Neuronal stem cell (in vitro differentiated cells): Measurements from ENCODE around the gene ISL2.
"Not testable (repeated sequence)": the region's sequence is repeated elsewhere in the genome, so short reads cannot be mapped to it uniquely, and the experiment has no call there.

Experiments
- DNase-seq: peaks from one replicate; pipeline ENCODE4 v3.0.0-alpha.2; 2013; ENCODE audit warnings: low spot score
- H2AFZ ChIP-seq: one replicate; pipeline ENCODE4 v1.6.1; 2013; ENCODE audit warnings: mild to moderate bottlenecking, low read length, inconsistent platforms
- H2AK5ac ChIP-seq: 2 replicates; pipeline ENCODE4 v1.6.1; 2013; ENCODE audit warnings: low read depth, mild to moderate bottlenecking, inconsistent platforms, low read length, moderate library complexity, mixed read lengths
- H2BK120ac ChIP-seq: 2 replicates; pipeline ENCODE4 v1.6.1; 2013; ENCODE audit warnings: low read depth, mild to moderate bottlenecking, inconsistent platforms, low read length, moderate library complexity, mixed read lengths
- H2BK12ac ChIP-seq: one replicate; pipeline ENCODE4 v1.6.1; 2013; ENCODE audit warnings: low read length, inconsistent platforms
- H2BK15ac ChIP-seq: 2 replicates; pipeline ENCODE4 v1.6.1; 2013; ENCODE audit warnings: mild to moderate bottlenecking, low read length, inconsistent platforms, mixed read lengths
- H2BK5ac ChIP-seq: one replicate; pipeline ENCODE4 v1.6.1; 2013; ENCODE audit warnings: inconsistent platforms, mild to moderate bottlenecking, low read length, moderate library complexity
- H3K14ac ChIP-seq: one replicate; pipeline ENCODE4 v1.6.1; 2013; ENCODE audit warnings: low read length, inconsistent platforms
- H3K18ac ChIP-seq: 2 replicates; pipeline ENCODE4 v1.6.1; 2013; ENCODE audit warnings: low read length, inconsistent platforms
- H3K23ac ChIP-seq: 2 replicates; pipeline ENCODE4 v1.6.1; 2013; ENCODE audit warnings: low read depth, mild to moderate bottlenecking, mixed read lengths, low read length, inconsistent platforms; ENCODE audit not compliant: poor library complexity
- H3K27ac ChIP-seq: replicated peaks from 3 replicates; pipeline ENCODE4 v1.5.1; 2013; ENCODE audit warnings: low read length, inconsistent platforms
- H3K27me3 ChIP-seq, 3 experiments: 2 replicates each; pipeline ENCODE4 v1.6.1; 2013; ENCODE audit warnings: low read length in 3 of 3, mild to moderate bottlenecking in 2 of 3, inconsistent platforms in 1 of 3, low read depth in 1 of 3, mixed read lengths in 1 of 3, moderate library complexity in 1 of 3; ENCODE audit not compliant: control insufficient read depth in 3 of 3, insufficient read depth in 3 of 3
- H3K36me3 ChIP-seq, 2 donors: replicated peaks in 1 of 2; 2 replicates each; pipeline ENCODE4 v1.6.1; 2013; ENCODE audit warnings: low read length in 2 of 2; ENCODE audit not compliant: control insufficient read depth in 2 of 2, insufficient read depth in 2 of 2
- H3K4ac ChIP-seq: 2 replicates; pipeline ENCODE4 v1.6.1; 2013; ENCODE audit warnings: inconsistent platforms, mild to moderate bottlenecking, low read length, moderate library complexity
- H3K4me1 ChIP-seq, 2 donors: 1 replicate in 1 of 2; 2 replicates in 1 of 2; pipeline ENCODE4 v1.6.1; 2013; ENCODE audit warnings: low read length in 2 of 2, low read depth in 1 of 2; ENCODE audit not compliant: control insufficient read depth in 2 of 2, insufficient read depth in 1 of 2
- H3K4me2 ChIP-seq: one replicate; pipeline ENCODE4 v1.6.1; 2013; ENCODE audit warnings: mild to moderate bottlenecking, low read length, inconsistent platforms; ENCODE audit not compliant: insufficient read depth, poor library complexity, severe bottlenecking
- H3K4me3 ChIP-seq, 2 donors: 2 replicates each; pipeline ENCODE4 v1.5.1; 2013; ENCODE audit warnings: low read length in 2 of 2, mild to moderate bottlenecking in 2 of 2, inconsistent platforms in 1 of 2, moderate library complexity in 1 of 2
- H3K79me1 ChIP-seq: one replicate; pipeline ENCODE4 v1.6.1; 2013; ENCODE audit warnings: low read depth, mild to moderate bottlenecking, inconsistent platforms, low read length, moderate library complexity
- H3K9ac ChIP-seq: one replicate; pipeline ENCODE4 v1.6.1; 2013; ENCODE audit warnings: mild to moderate bottlenecking, low read depth, low read length, inconsistent platforms; ENCODE audit not compliant: poor library complexity
- H3K9me3 ChIP-seq, 2 donors: replicated peaks in 1 of 2; 2 replicates each; pipeline versions ENCODE3 to v1.6.1; 2013; ENCODE audit warnings: low read length in 2 of 2, mild to moderate bottlenecking in 2 of 2, inconsistent platforms in 1 of 2, low read depth in 1 of 2, mixed read lengths in 1 of 2, moderate library complexity in 1 of 2; ENCODE audit not compliant: control insufficient read depth in 2 of 2, insufficient read depth in 1 of 2
- H4K8ac ChIP-seq: one replicate; pipeline ENCODE4 v1.6.1; 2013; ENCODE audit warnings: low read depth, mild to moderate bottlenecking, inconsistent platforms, low read length, moderate library complexity
- H4K91ac ChIP-seq: one replicate; pipeline ENCODE4 v1.6.1; 2013; ENCODE audit warnings: low read length, low read depth, mild to moderate bottlenecking, inconsistent platforms; ENCODE audit not compliant: poor library complexity
- WGBS, 2 donors: extraction: QIAGEN DNeasy Blood & Tissue Kit; methylation state at CpG; one replicate each; pipeline ENCODE4 v1.1.7; 2013; ENCODE audit warnings: missing lambda C conversion rate in 2 of 2, mixed read lengths in 1 of 2; ENCODE audit not compliant: insufficient read length in 2 of 2, insufficient replicate concordance in 1 of 2; ENCODE audit errors: extremely low coverage in 2 of 2; 5-methylcytosine and 5-hydroxymethylcytosine counted together

ISL2 gene

GRCh38 chr15:76296849-76297248, 39.7 kb upstream of the ISL2 start:
- no peak overlapping the region for H2AFZ ChIP-seq

GRCh38 chr15:76297951-76298350, 38.6 kb upstream of the ISL2 start:
- H2BK15ac ChIP-seq, H2AK5ac ChIP-seq, H2AFZ ChIP-seq, H2BK120ac ChIP-seq, H2BK5ac ChIP-seq, H3K4me3 ChIP-seq, H3K14ac ChIP-seq, H3K23ac ChIP-seq, H2BK12ac ChIP-seq, DNase-seq, H3K18ac ChIP-seq, H4K8ac ChIP-seq, H3K79me1 ChIP-seq, H4K91ac ChIP-seq, H3K9me3 ChIP-seq, H3K27ac ChIP-seq, H3K36me3 ChIP-seq, H3K9ac ChIP-seq, H3K4ac ChIP-seq, H3K4me1 ChIP-seq, H3K27me3 ChIP-seq, H3K4me2 ChIP-seq: not testable (repeated sequence)
- WGBS, 2 donors: no CpG with 5 or more reads among the region's 4 CpGs

More at GRCh38 chr15:76296849-76297248, 39.7 kb upstream of the ISL2 start:
- Histone ChIP-seq H3K4me3 (no peak overlapping the region), H4K8ac (no peak overlapping the region), H3K9me3 (peaks cover 0 to 4% of the 10 kb centered on the region in 2 donors), H4K91ac (no peak overlapping the region), H3K9ac (no peak overlapping the region), H2BK12ac (no peak overlapping the region), H3K18ac (no peak overlapping the region), H2AK5ac (no peak overlapping the region), H3K27me3 (no peaks in the 10 kb centered on the region), H3K14ac (no peak overlapping the region), H3K4me1 (no peaks in the 10 kb centered on the region), H3K23ac (no peak overlapping the region), H2BK15ac (no peak overlapping the region), H2BK120ac (no peak overlapping the region), H3K36me3 (peaks cover 0 to 2% of the 10 kb centered on the region in 2 donors), H3K27ac (no peak overlapping the region), H3K79me1 (no peaks in the 10 kb centered on the region), H2BK5ac (no peak overlapping the region), H3K4ac (no peak overlapping the region), H3K4me2 (no peak overlapping the region)
- no CpG with 5 or more reads among the region's 1 CpG for WGBS, 2 donors
- no peak for DNase-seq

- H4K8ac ChIP-seq: no peak overlapping the region
- H3K23ac ChIP-seq: no peak overlapping the region
- H3K9me3 ChIP-seq: peaks cover 0 to 1% of the 10 kb centered on the region in 2 donors
- no peak overlapping the region for H3K4me3 ChIP-seq
- no peak for DNase-seq
- H3K4ac ChIP-seq: no peak overlapping the region
- no peaks in the 10 kb centered on the region for H3K36me3 ChIP-seq
- no peaks in the 10 kb centered on the region for H3K27me3 ChIP-seq
- H3K27ac ChIP-seq: no peak overlapping the region
- no peak overlapping the region for H3K14ac ChIP-seq
- H2AFZ ChIP-seq: no peak overlapping the region
- H2BK15ac ChIP-seq: no peak overlapping the region
- no peak overlapping the region for H2AK5ac ChIP-seq
- no peak overlapping the region for H4K91ac ChIP-seq
- WGBS, 2 donors: no CpG with 5 or more reads among the region's 3 CpGs
- no peak overlapping the region for H3K4me2 ChIP-seq
- no peak overlapping the region for H3K18ac ChIP-seq
- H3K4me1 ChIP-seq: no peaks in the 10 kb centered on the region
- no peak overlapping the region for H2BK12ac ChIP-seq
- H2BK120ac ChIP-seq: no peak overlapping the region
- H2BK5ac ChIP-seq: no peak overlapping the region
- no peak overlapping the region for H3K9ac ChIP-seq
- peaks cover 2% of the 10 kb centered on the region for H3K79me1 ChIP-seq
Measured at GRCh38 chr15:76298986-76299385, 37.6 kb upstream of the ISL2 start.

DNA sequence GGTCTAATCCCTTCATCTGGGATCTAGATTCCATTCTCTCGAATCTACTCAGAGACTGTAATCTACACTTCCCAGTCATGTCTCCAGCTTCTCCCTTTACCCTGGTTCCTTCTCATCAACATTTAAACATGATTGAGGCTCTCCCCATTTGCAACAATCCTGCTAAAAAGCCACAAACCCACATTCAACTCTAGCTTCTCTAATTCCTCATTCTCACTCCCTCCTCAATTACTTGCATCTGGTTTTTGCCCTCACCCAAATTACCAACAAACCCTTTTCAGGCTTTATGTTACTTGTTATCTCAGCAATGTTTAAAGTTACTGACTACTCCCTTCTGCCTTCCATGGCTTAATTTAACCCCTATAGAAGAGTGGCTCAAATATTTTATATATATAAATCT, 36.8 kb upstream of the ISL2 start:
- Histone ChIP-seq H3K4me1 (no peaks in the 10 kb centered on the region), H2BK15ac (no peak overlapping the region), H3K4me2 (no peak overlapping the region), H3K4me3 (no peak overlapping the region), H3K4ac (no peak overlapping the region), H3K23ac (no peak overlapping the region), H3K27ac (no peak overlapping the region), H3K9ac (no peak overlapping the region), H4K91ac (no peak overlapping the region), H3K14ac (no peak overlapping the region), H3K36me3 (no peaks in the 10 kb centered on the region), H2AK5ac (no peak overlapping the region), H2BK5ac (no peak overlapping the region), H3K27me3 (no peaks in the 10 kb centered on the region), H3K18ac (no peak overlapping the region), H2AFZ (no peak overlapping the region), H2BK12ac (no peak overlapping the region), H3K9me3 (peaks cover 0 to 3% of the 10 kb centered on the region in 2 donors), H2BK120ac (no peak overlapping the region), H3K79me1 (peaks cover 2% of the 10 kb centered on the region), H4K8ac (no peak overlapping the region)
- no CpG with 5 or more reads among the region's 1 CpG for WGBS, 2 donors
- DNase-seq: no peak
